ENCODE measurements around the gene DIDO1. TPM values are rescaled to one million over a fixed set of nuclear protein-coding genes. Genes with fewer than 3 reads are reported as not detected.

The DIDO1 gene
- total RNA-seq, 2 experiments from 2014 or later = 65.1 to 70.6 TPM

DNA sequence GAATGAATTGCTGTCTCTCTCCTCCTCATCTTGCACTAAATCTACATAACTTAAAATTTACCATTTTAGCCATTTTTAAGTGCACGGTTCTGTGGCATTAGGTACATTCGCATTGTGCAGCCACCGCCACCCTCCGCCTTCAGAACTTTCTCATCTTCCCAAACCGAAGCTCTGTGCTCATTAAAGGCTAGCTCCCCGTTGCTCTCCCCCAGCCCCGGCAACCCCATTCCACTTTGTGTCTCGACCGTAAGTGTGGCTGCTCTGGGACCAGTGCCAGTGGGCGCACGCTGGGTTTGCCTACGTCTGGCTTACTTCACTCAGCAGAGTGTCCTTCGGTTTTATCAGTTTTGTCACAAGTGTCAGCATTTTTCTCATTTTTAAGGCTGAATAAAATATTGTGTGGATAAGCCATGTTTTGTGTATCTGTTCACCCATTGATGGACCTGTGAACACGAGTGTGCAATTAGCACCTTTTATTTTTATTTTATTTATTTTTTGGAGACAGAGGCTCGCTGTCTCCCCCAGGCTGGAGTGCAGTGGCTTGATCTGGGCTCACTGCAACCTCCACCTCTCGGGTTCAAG is 43.0 kb upstream of the DIDO1 start:
- no TSS peak for BruUV-seq (replicated peaks)
- POLR2A ChIA-PET = no interaction called here

DNA sequence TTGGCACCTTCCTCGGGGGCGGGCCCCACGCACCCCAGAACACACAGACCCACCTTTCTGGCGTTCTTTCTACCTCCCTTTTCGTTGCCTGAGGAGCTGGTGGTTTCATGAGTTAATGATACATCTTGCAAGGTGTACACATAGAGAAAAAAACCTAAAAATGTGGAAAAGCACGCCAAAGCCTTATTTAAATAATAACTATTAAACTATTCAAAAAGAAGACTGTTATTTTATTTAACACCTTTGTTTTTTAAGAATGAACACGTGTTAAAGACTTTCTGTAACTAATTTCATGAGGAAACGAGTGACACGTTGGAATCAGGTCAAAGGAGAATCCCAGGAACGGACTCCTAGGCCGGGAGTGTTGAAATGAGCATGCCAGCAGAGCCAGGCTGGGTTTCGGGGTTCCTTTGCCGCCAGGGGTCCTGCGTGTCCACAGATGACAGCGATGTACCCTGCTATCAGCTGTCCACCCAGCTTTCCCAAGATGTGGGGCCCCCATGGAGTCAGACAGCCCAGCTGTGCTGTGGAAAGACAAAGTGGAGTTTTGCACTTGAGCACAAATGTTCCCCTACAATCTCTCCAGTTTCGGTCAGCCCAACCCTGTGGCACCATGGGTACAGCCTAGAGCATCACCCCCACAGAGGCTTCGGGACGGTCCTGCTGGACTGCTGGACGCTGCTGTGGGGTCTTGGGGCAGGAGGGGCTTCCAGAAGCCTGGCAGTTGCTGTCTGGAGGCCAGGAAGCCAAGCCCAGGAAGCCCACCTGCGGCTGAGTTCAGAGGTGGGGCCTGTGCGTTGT is 42.3 kb upstream of the DIDO1 start:
- no TSS peak for BruUV-seq (replicated peaks)
- no peak overlapping the region for H2AFZ ChIP-seq (ENCODE audit: low read length)
- ChIA-PET POLR2A (no interaction called here), CTCF (ENCODE audit: unreplicated experiment) (no interaction called here)
- DNase-seq (ENCODE audit: low spot score) = no peak
- H3K36me3 ChIP-seq (ENCODE audit: insufficient read depth, low read length) = no peaks in the 10 kb centered on the region
- no peaks in the 10 kb centered on the region for H3K4me1 ChIP-seq (ENCODE audit: insufficient read depth, low read length, poor library complexity, severe bottlenecking)
- no peak overlapping the region for H3K4me3 ChIP-seq (ENCODE audit: low read depth, low read length, poor library complexity, severe bottlenecking)
- H3K27ac ChIP-seq (ENCODE audit: low read depth, low read length, poor library complexity, severe bottlenecking) = no peak overlapping the region
- no peaks in the 10 kb centered on the region for H3K79me2 ChIP-seq (ENCODE audit: insufficient read depth, low read depth, low read length)
- H4K20me1 ChIP-seq (ENCODE audit: insufficient read depth, low read length) = no peaks in the 10 kb centered on the region
- H3K9me2 ChIP-seq (ENCODE audit: insufficient read depth, low read length) = no peaks in the 10 kb centered on the region
- intact Hi-C loops (cut with micrococcal nuclease; ENCODE audit: unreplicated experiment) = no loop called here
- H3K4me2 ChIP-seq (ENCODE audit: low read length) = no peak overlapping the region
- no peaks in the 10 kb centered on the region for H3K9me3 ChIP-seq (ENCODE audit: low read length)
- TF ChIP-seq, protein P1, sequence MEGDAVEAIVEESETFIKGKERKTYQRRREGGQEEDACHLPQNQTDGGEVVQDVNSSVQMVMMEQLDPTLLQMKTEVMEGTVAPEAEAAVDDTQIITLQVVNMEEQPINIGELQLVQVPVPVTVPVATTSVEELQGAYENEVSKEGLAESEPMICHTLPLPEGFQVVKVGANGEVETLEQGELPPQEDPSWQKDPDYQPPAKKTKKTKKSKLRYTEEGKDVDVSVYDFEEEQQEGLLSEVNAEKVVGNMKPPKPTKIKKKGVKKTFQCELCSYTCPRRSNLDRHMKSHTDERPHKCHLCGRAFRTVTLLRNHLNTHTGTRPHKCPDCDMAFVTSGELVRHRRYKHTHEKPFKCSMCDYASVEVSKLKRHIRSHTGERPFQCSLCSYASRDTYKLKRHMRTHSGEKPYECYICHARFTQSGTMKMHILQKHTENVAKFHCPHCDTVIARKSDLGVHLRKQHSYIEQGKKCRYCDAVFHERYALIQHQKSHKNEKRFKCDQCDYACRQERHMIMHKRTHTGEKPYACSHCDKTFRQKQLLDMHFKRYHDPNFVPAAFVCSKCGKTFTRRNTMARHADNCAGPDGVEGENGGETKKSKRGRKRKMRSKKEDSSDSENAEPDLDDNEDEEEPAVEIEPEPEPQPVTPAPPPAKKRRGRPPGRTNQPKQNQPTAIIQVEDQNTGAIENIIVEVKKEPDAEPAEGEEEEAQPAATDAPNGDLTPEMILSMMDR (conservative IDR thresholded peaks at IDR 0.05; ENCODE audit: low read length) = no peak
- no peak for TF ChIP-seq EZH2phosphoT487 (IDR thresholded peaks at IDR 0.05; ENCODE audit: borderline replicate concordance, low read depth, low read length)

More for the DNA sequence above, 43.0 kb upstream of the DIDO1 start:
- Histone ChIP-seq H3K79me2 (ENCODE audit: insufficient read depth, low read depth, low read length) (no peaks in the 10 kb centered on the region), H3K36me3 (ENCODE audit: insufficient read depth, low read length) (no peaks in the 10 kb centered on the region), H3K9me2 (ENCODE audit: insufficient read depth, low read length) (no peaks in the 10 kb centered on the region), H3K4me3 (ENCODE audit: low read depth, low read length, poor library complexity, severe bottlenecking) (no peak overlapping the region), H3K9me3 (ENCODE audit: low read length) (no peaks in the 10 kb centered on the region), H4K20me1 (ENCODE audit: insufficient read depth, low read length) (no peaks in the 10 kb centered on the region), H3K4me2 (ENCODE audit: low read length) (no peak overlapping the region), H3K4me1 (ENCODE audit: insufficient read depth, low read length, poor library complexity, severe bottlenecking) (no peaks in the 10 kb centered on the region), H3K27ac (ENCODE audit: low read depth, low read length, poor library complexity, severe bottlenecking) (no peak overlapping the region), H2AFZ (ENCODE audit: low read length) (no peak overlapping the region)
- intact Hi-C loops (cut with micrococcal nuclease; ENCODE audit: unreplicated experiment) = no loop called here
- CTCF ChIA-PET (ENCODE audit: unreplicated experiment) = no interaction called here
- TF ChIP-seq, protein P1 (conservative IDR thresholded peaks at IDR 0.05; ENCODE audit: low read length) = no peak
- no peak for DNase-seq (ENCODE audit: low spot score)
